KOPT-K1 (cell line): ENCODE results near the gene CBX4.
A peak's percentile ranks its signal among the peaks of the same experiment; 100 is the strongest.

Experiments used
- H3K27ac ChIP-seq: fragments of 200-600 bp; sonication (generic); 2 replicates; pipeline ENCODE4 v1.5.1; 2016; ENCODE audit warnings: antibody characterized with exemption, mild to moderate bottlenecking, low read depth, low read length; ENCODE audit not compliant: poor library complexity, severe bottlenecking
- H3K36me3 ChIP-seq: fragments of 200-600 bp; sonication (generic); 2 replicates; pipeline ENCODE4 v1.5.1; 2017; ENCODE audit warnings: antibody characterized with exemption, mild to moderate bottlenecking, low read length, moderate library complexity; ENCODE audit not compliant: insufficient read depth
- H3K9me3 ChIP-seq: fragments of 200-600 bp; sonication (generic); 2 replicates; pipeline ENCODE4 v1.5.1; 2017; ENCODE audit warnings: antibody characterized with exemption, low read length, mild to moderate bottlenecking; ENCODE audit not compliant: insufficient read depth, poor library complexity, severe bottlenecking

The CBX4 gene

GRCh38 chr17:79849953-79850352, 10.7 kb upstream of the CBX4 start:
- Histone ChIP-seq H3K36me3 (no peaks in the 10 kb centered on the region), H3K9me3 (no peaks in the 10 kb centered on the region), H3K27ac (no peak overlapping the region)

- Histone ChIP-seq H3K36me3 (no peaks in the 10 kb centered on the region), H3K9me3 (peaks cover 5% of the 10 kb centered on the region), H3K27ac (no peak overlapping the region)
These were observed 9.1 kb upstream of the CBX4 start for GRCh38 chr17:79848370-79848766.

GRCh38 chr17:79847698-79848369, 8.6 kb upstream of the CBX4 start:
- no peak overlapping the region for H3K27ac ChIP-seq
- no peaks in the 10 kb centered on the region for H3K36me3 ChIP-seq
- peaks cover 11% of the 10 kb centered on the region for H3K9me3 ChIP-seq

DNA sequence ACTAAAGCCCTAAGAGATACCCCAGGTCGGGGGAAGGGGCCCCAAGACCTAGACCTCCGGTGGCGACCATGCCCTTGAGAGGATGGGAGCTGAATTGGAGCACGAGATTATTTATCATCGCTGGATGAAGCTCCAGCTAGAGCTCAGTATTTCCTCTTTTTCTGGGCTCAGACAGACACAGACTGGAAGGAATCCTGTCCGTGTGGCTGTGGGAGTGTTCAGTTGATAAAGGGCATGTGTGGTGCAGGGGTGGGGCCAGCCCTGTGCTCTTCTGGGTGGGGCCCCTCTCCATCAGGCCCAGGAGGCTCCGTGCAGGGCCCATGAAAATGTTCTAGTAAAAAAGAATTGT, 6.3 kb upstream of the CBX4 start:
- H3K9me3 ChIP-seq, result peaks cover 14% of the 10 kb centered on the region
- H3K36me3 ChIP-seq, result no peaks in the 10 kb centered on the region
- no peak overlapping the region for H3K27ac ChIP-seq

DNA sequence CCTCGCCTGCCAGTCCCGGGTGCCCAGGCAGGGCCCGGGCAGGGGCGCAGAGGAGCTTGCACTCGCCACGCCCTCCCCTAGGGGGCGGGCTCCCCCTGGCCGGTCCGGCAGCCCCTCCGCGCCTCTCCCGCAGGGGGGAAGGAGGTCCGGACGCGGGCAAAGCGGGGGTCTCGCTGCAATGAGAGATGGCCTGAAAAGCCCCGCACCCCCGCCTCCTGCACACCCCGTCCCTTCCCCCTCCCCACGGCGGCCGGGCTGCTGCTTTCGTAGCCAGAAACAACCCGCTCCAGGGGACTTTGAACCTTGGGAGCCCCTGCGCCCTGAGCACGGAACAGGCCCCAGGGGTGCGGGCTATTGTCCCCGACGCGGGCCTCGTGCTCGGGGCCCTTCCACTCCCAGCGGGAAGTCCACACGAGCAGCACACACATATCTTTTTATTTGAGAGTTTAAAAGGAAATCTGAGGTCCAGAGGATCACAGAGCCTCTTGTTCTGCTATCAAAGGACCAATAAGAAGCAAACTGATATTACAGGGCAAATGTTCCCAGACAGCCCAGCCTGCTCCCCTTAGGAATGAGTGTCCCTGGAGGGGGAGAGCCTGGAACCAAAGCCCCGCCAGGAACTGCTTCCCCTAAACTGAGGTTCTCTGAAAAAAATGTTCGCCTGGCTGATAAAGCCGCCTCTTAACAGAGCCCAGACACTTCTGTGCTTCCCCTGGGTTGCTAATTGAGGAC, 5.8 kb upstream of the CBX4 start:
- Histone ChIP-seq H3K27ac (no peak overlapping the region), H3K9me3 (peaks cover 14% of the 10 kb centered on the region), H3K36me3 (no peaks in the 10 kb centered on the region)

GRCh38 chr17:79843816-79844800, 4.9 kb upstream of the CBX4 start:
- Histone ChIP-seq H3K36me3 (no peaks in the 10 kb centered on the region), H3K27ac (no peak overlapping the region), H3K9me3 (peaks cover 14% of the 10 kb centered on the region)

- no peak overlapping the region for H3K27ac ChIP-seq
- H3K36me3 ChIP-seq, result no peaks in the 10 kb centered on the region
- H3K9me3 ChIP-seq, result peaks cover 14% of the 10 kb centered on the region
These were observed 4.2 kb upstream of the CBX4 start for GRCh38 chr17:79843474-79843815.

GRCh38 chr17:79842656-79843473, 3.6 kb upstream of the CBX4 start:
- peaks cover 14% of the 10 kb centered on the region for H3K9me3 ChIP-seq
- H3K36me3 ChIP-seq, result no peaks in the 10 kb centered on the region
- H3K27ac ChIP-seq, result no peak overlapping the region

GRCh38 chr17:79842136-79842655, 3.0 kb upstream of the CBX4 start:
- Histone ChIP-seq H3K9me3 (peaks cover 14% of the 10 kb centered on the region), H3K27ac (no peak overlapping the region), H3K36me3 (no peaks in the 10 kb centered on the region)

- H3K9me3 ChIP-seq, result peaks cover 14% of the 10 kb centered on the region
- H3K36me3 ChIP-seq, result no peaks in the 10 kb centered on the region
- no peak overlapping the region for H3K27ac ChIP-seq
These were observed 2.3 kb upstream of the CBX4 start for GRCh38 chr17:79841369-79842135.

- Histone ChIP-seq H3K9me3 (peaks cover 14% of the 10 kb centered on the region), H3K36me3 (peaks cover 6% of the 10 kb centered on the region), H3K27ac (no peak overlapping the region)
These were observed 1.7 kb upstream of the CBX4 start for GRCh38 chr17:79840989-79841286.

DNA sequence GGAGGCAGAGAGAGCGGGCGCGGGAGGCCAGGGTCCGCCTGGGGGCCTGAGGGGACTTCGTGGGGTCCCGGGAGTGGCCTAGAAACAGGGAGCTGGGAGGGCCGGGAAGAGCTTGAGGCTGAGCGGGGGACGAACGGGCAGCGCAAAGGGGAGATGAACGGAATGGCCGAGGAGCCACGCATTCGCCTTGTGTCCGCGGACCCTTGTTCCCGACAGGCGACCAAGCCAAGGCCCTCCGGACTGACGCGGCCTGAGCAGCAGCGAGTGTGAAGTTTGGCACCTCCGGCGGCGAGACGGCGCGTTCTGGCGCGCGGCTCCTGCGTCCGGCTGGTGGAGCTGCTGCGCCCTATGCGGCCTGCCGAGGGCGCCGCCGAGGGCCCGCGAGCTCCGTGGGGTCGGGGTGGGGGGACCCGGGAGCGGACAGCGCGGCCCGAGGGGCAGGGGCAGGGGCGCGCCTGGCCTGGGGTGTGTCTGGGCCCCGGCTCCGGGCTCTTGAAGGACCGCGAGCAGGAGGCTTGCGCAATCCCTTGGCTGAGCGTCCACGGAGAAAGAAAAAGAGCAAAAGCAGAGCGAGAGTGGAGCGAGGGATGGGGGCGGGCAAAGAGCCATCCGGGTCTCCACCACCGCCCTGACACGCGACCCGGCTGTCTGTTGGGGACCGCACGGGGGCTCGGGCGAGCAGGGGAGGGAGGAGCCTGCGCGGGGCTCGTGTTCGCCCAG, 1.2 kb upstream of the CBX4 start:
- H3K9me3 ChIP-seq, result peaks cover 14% of the 10 kb centered on the region
- peaks cover 11% of the 10 kb centered on the region for H3K36me3 ChIP-seq
- no peak overlapping the region for H3K27ac ChIP-seq

- Histone ChIP-seq H3K36me3 (peaks cover 28% of the 10 kb centered on the region), H3K27ac (peak overlapping the region; percentile 76), H3K9me3 (peaks cover 12% of the 10 kb centered on the region)
These were observed 542 bp downstream of the CBX4 start for GRCh38 chr17:79838522-79839274.
